ENCODE results near the gene SUN1. TPM values are rescaled to one million over a fixed set of nuclear protein-coding genes. Genes with fewer than 3 reads are reported as not detected.

Gene SUN1
- total RNA-seq, 3 donors from 2014 or later: 153 to 189 (median 160) TPM

- intact Hi-C loops (cut with DNase I; ENCODE audit: low total_unique reads): no loop called here
Observed at GRCh38 chr7:861222-861621, 28.9 kb downstream of the SUN1 start.

GRCh38 chr7:862157-862556 is 29.9 kb downstream of the SUN1 start:
- no peak overlapping the region for H3K4me3 ChIP-seq
- H3K36me3 ChIP-seq: no peaks in the 10 kb centered on the region
- DNase-seq (ENCODE audit: low spot score in 2 of 2): no peak
- TF ChIP-seq POLR2AphosphoS5 (IDR thresholded peaks at IDR 0.05): no peak
- no peak for TF ChIP-seq POLR2A (IDR thresholded peaks at IDR 0.05)
- no peak for TF ChIP-seq CTCF (IDR thresholded peaks at IDR 0.05)
- no peaks in the 10 kb centered on the region for H3K27me3 ChIP-seq
- peaks cover 0 to 6% of the 10 kb centered on the region in 2 donors for H3K4me1 ChIP-seq
- intact Hi-C loops (cut with DNase I; ENCODE audit: low total_unique reads): no loop called here
- H3K9me3 ChIP-seq: no peaks in the 10 kb centered on the region
- H3K27ac ChIP-seq: no peak overlapping the region

More at GRCh38 chr7:861222-861621, 28.9 kb downstream of the SUN1 start:
- H3K4me3 ChIP-seq: no peak overlapping the region
- H3K36me3 ChIP-seq: no peaks in the 10 kb centered on the region
- no peak overlapping the region for H3K27ac ChIP-seq
- TF ChIP-seq POLR2AphosphoS5 (IDR thresholded peaks at IDR 0.05) (no peak), POLR2A (IDR thresholded peaks at IDR 0.05) (no peak), CTCF (IDR thresholded peaks at IDR 0.05) (no peak)
- DNase-seq (ENCODE audit: low spot score in 2 of 2): no peak
- H3K27me3 ChIP-seq: no peaks in the 10 kb centered on the region
- no peaks in the 10 kb centered on the region for H3K4me1 ChIP-seq
- no peaks in the 10 kb centered on the region for H3K9me3 ChIP-seq

GRCh38 chr7:863106-863505 is 30.8 kb downstream of the SUN1 start:
- peaks cover 2 to 10% of the 10 kb centered on the region in 2 donors for H3K4me1 ChIP-seq
- H3K36me3 ChIP-seq: no peaks in the 10 kb centered on the region
- no peak overlapping the region for H3K4me3 ChIP-seq
- no peaks in the 10 kb centered on the region for H3K9me3 ChIP-seq
- H3K27ac ChIP-seq: no peak overlapping the region
- H3K27me3 ChIP-seq: no peaks in the 10 kb centered on the region
- no peak for DNase-seq (ENCODE audit: low spot score in 2 of 2)
- intact Hi-C loops (cut with DNase I; ENCODE audit: low total_unique reads): no loop called here
- TF ChIP-seq POLR2AphosphoS5 (IDR thresholded peaks at IDR 0.05) (no peak), POLR2A (IDR thresholded peaks at IDR 0.05) (no peak), CTCF (IDR thresholded peaks at IDR 0.05) (no peak)

GRCh38 chr7:865921-866320 is 33.6 kb downstream of the SUN1 start:
- peaks cover 4 to 10% of the 10 kb centered on the region in 2 donors for H3K4me1 ChIP-seq
- no peaks in the 10 kb centered on the region for H3K36me3 ChIP-seq
- no peak for TF ChIP-seq POLR2A (IDR thresholded peaks at IDR 0.05)
- TF ChIP-seq CTCF (IDR thresholded peaks at IDR 0.05): no peak
- TF ChIP-seq POLR2AphosphoS5 (IDR thresholded peaks at IDR 0.05): no peak
- H3K9me3 ChIP-seq: no peaks in the 10 kb centered on the region
- H3K27ac ChIP-seq: peak overlapping the region; percentile 92 to 95
- intact Hi-C loops (cut with DNase I; ENCODE audit: low total_unique reads): loop anchor here (1.0 kb wide), 1 partner anchor 34 kb away; the partner anchor contains the start of gene SUN1
- no peak for DNase-seq (ENCODE audit: low spot score in 2 of 2)
- H3K27me3 ChIP-seq: no peaks in the 10 kb centered on the region
- H3K4me3 ChIP-seq: no peak overlapping the region

GRCh38 chr7:867001-867405 is 34.7 kb downstream of the SUN1 start:
- H3K36me3 ChIP-seq: no peaks in the 10 kb centered on the region
- H3K27me3 ChIP-seq: no peaks in the 10 kb centered on the region
- H3K9me3 ChIP-seq: no peaks in the 10 kb centered on the region
- intact Hi-C loops (cut with DNase I; ENCODE audit: low total_unique reads): no loop called here
- peaks cover 4 to 10% of the 10 kb centered on the region in 2 donors for H3K4me1 ChIP-seq
- DNase-seq (ENCODE audit: low spot score in 2 of 2): peak; percentile 88 to 90
- TF ChIP-seq POLR2A (IDR thresholded peaks at IDR 0.05): no peak
- peak in 2 of 3 donors; percentile 78 to 89 for TF ChIP-seq POLR2AphosphoS5 (IDR thresholded peaks at IDR 0.05)
- peak overlapping the region in 2 of 3 donors; percentile 9 to 53 for H3K4me3 ChIP-seq
- peak overlapping the region; percentile 92 to 95 for H3K27ac ChIP-seq

All from breast epithelium (tissue), 4 donors.